HUES6 (cell line): ENCODE measurements around the gene EMC9.
A peak's percentile ranks its signal among the peaks of the same experiment; 100 is the strongest.

Experiments used
- H3K27ac ChIP-seq: 2 replicates; pipeline ENCODE4 v1.7.0; 2013; ENCODE audit warnings: low read depth, mild to moderate bottlenecking, low read length, inconsistent platforms
- H3K27me3 ChIP-seq: 2 replicates; pipeline ENCODE4 v1.6.1; 2013; ENCODE audit warnings: low read length; ENCODE audit not compliant: control insufficient read depth, insufficient read depth
- H3K36me3 ChIP-seq: 2 replicates; pipeline ENCODE4 v1.6.1; 2013; ENCODE audit warnings: low read length; ENCODE audit not compliant: control insufficient read depth, insufficient read depth
- H3K4me1 ChIP-seq: 2 replicates; pipeline ENCODE4 v1.6.1; 2013; ENCODE audit warnings: low read length; ENCODE audit not compliant: control insufficient read depth, insufficient read depth
- H3K4me3 ChIP-seq: 2 replicates; pipeline ENCODE4 v1.5.1; 2013; ENCODE audit warnings: low read depth, low read length
- H3K9ac ChIP-seq: one replicate; pipeline ENCODE4 v1.6.1; 2013; ENCODE audit warnings: mild to moderate bottlenecking, low read length
- H3K9me3 ChIP-seq: 2 replicates; pipeline ENCODE4 v1.6.1; 2013; ENCODE audit warnings: low read depth, low read length; ENCODE audit not compliant: control insufficient read depth, insufficient read depth

EMC9 gene

GRCh38 chr14:24157331-24157730 lies 15.9 kb upstream of the EMC9 start:
- Histone ChIP-seq H3K9ac (no peak overlapping the region), H3K36me3 (peaks cover 60% of the 10 kb centered on the region)

GRCh38 chr14:24156840-24157239 lies 15.4 kb upstream of the EMC9 start:
- H3K36me3 ChIP-seq = peaks cover 61% of the 10 kb centered on the region
- no peak overlapping the region for H3K4me3 ChIP-seq
- H3K4me1 ChIP-seq = peaks cover 11% of the 10 kb centered on the region
- no peaks in the 10 kb centered on the region for H3K9me3 ChIP-seq
- H3K27ac ChIP-seq = no peak overlapping the region
- H3K27me3 ChIP-seq = no peaks in the 10 kb centered on the region
- H3K9ac ChIP-seq = no peak overlapping the region

More at GRCh38 chr14:24157331-24157730, 15.9 kb upstream of the EMC9 start:
- peaks cover 12% of the 10 kb centered on the region for H3K4me1 ChIP-seq
- H3K27me3 ChIP-seq = no peaks in the 10 kb centered on the region
- no peak overlapping the region for H3K27ac ChIP-seq
- H3K4me3 ChIP-seq = no peak overlapping the region
- no peaks in the 10 kb centered on the region for H3K9me3 ChIP-seq

- H3K36me3 ChIP-seq = peaks cover 71% of the 10 kb centered on the region
- no peak overlapping the region for H3K27ac ChIP-seq
- H3K4me3 ChIP-seq = no peak overlapping the region
- no peaks in the 10 kb centered on the region for H3K27me3 ChIP-seq
- no peaks in the 10 kb centered on the region for H3K4me1 ChIP-seq
- no peaks in the 10 kb centered on the region for H3K9me3 ChIP-seq
- no peak overlapping the region for H3K9ac ChIP-seq
These were observed 13.7 kb upstream of the EMC9 start for GRCh38 chr14:24155100-24155499.

- no peak overlapping the region for H3K4me3 ChIP-seq
- H3K27ac ChIP-seq = no peak overlapping the region
- no peaks in the 10 kb centered on the region for H3K27me3 ChIP-seq
- no peaks in the 10 kb centered on the region for H3K9me3 ChIP-seq
- peaks cover 8% of the 10 kb centered on the region; the same call in 1 of the 2 replicates for H3K4me1 ChIP-seq
- peaks cover 55% of the 10 kb centered on the region for H3K36me3 ChIP-seq
- no peak overlapping the region for H3K9ac ChIP-seq
These were observed 10.2 kb upstream of the EMC9 start for GRCh38 chr14:24151404-24152080.

- H3K27ac ChIP-seq = no peak overlapping the region
- H3K9me3 ChIP-seq = no peaks in the 10 kb centered on the region
- H3K27me3 ChIP-seq = no peaks in the 10 kb centered on the region
- H3K4me3 ChIP-seq = no peak overlapping the region
- H3K36me3 ChIP-seq = peaks cover 54% of the 10 kb centered on the region
- no peak overlapping the region for H3K9ac ChIP-seq
- peaks cover 8% of the 10 kb centered on the region; the same call in 1 of the 2 replicates for H3K4me1 ChIP-seq
These were observed 9.6 kb upstream of the EMC9 start for GRCh38 chr14:24150993-24151392.

- H3K27ac ChIP-seq = no peak overlapping the region
- no peaks in the 10 kb centered on the region for H3K9me3 ChIP-seq
- peaks cover 12% of the 10 kb centered on the region for H3K4me1 ChIP-seq
- no peak overlapping the region for H3K4me3 ChIP-seq
- no peak overlapping the region for H3K9ac ChIP-seq
- H3K27me3 ChIP-seq = no peaks in the 10 kb centered on the region
- peaks cover 50% of the 10 kb centered on the region for H3K36me3 ChIP-seq
These were observed 9.2 kb upstream of the EMC9 start for GRCh38 chr14:24150567-24150966.

GRCh38 chr14:24150061-24150460 lies 8.7 kb upstream of the EMC9 start:
- peaks cover 45% of the 10 kb centered on the region for H3K36me3 ChIP-seq
- no peak overlapping the region for H3K27ac ChIP-seq
- H3K27me3 ChIP-seq = no peaks in the 10 kb centered on the region
- no peak overlapping the region for H3K4me3 ChIP-seq
- H3K4me1 ChIP-seq = peaks cover 12% of the 10 kb centered on the region
- no peaks in the 10 kb centered on the region for H3K9me3 ChIP-seq
- H3K9ac ChIP-seq = no peak overlapping the region

- H3K9ac ChIP-seq = no peak overlapping the region
- H3K27me3 ChIP-seq = no peaks in the 10 kb centered on the region
- peaks cover 43% of the 10 kb centered on the region for H3K36me3 ChIP-seq
These were observed 8.0 kb upstream of the EMC9 start for GRCh38 chr14:24149302-24149969.

GRCh38 chr14:24147761-24148428 lies 6.5 kb upstream of the EMC9 start:
- H3K36me3 ChIP-seq = peaks cover 49% of the 10 kb centered on the region
- H3K27ac ChIP-seq = peak overlapping the region; percentile 38; the same call in 1 of the 2 replicates

More at GRCh38 chr14:24149302-24149969, 8.0 kb upstream of the EMC9 start:
- Histone ChIP-seq H3K4me1 (peaks cover 12% of the 10 kb centered on the region), H3K4me3 (no peak overlapping the region), H3K27ac (no peak overlapping the region), H3K9me3 (no peaks in the 10 kb centered on the region)

GRCh38 chr14:24146978-24147760 lies 5.8 kb upstream of the EMC9 start, which contains the start of gene RNF31:
Gene RNF31, plus strand, starts transcription at chr14:24147498. Its CDS starts 201 bp downstream, at chr14:24147699.
- Histone ChIP-seq H3K9me3 (no peaks in the 10 kb centered on the region), H3K27ac (peak within 1 kb of the TSS; percentile 38; the same call in 1 of the 2 replicates), H3K9ac (peak within 1 kb of the TSS; percentile 82)

More at GRCh38 chr14:24147761-24148428, 6.5 kb upstream of the EMC9 start:
- Histone ChIP-seq H3K4me3 (peak overlapping the region; percentile 90), H3K9me3 (no peaks in the 10 kb centered on the region), H3K9ac (peak overlapping the region; percentile 82), H3K4me1 (peaks cover 12% of the 10 kb centered on the region), H3K27me3 (no peaks in the 10 kb centered on the region)

More at GRCh38 chr14:24146978-24147760, 5.8 kb upstream of the EMC9 start, which contains the start of gene RNF31:
- Histone ChIP-seq H3K27me3 (no peaks in the 10 kb centered on the region), H3K36me3 (peaks cover 44% of the 10 kb centered on the region), H3K4me1 (peaks cover 13% of the 10 kb centered on the region), H3K4me3 (peak within 1 kb of the TSS; percentile 90)
